H54 (cell line): Measurements from ENCODE around the gene TSR3.

Experiments
- DNase-seq: peaks from one replicate; pipeline ENCODE4 v3.0.0; 2011; ENCODE audit warnings: low spot score, mixed read lengths; ENCODE audit not compliant: insufficient read length
- FAIRE-seq: peaks from 3 replicates; lab custom pipeline; 2011; peaks lifted over from hg19 to GRCh38; lab: Jason Lieb, UNC
- POLR2A ChIP-seq: IDR thresholded peaks from 2 replicates; pipeline ENCODE4 v1.6.1; 2011; ENCODE audit warnings: low read depth, mild to moderate bottlenecking, low read length

Gene TSR3

GRCh38 chr16:1371054-1371978 is 19.6 kb upstream of the TSR3 start:
- no peak for TF ChIP-seq POLR2A
- FAIRE-seq (no peak), DNase-seq (no peak)

- no peak for TF ChIP-seq POLR2A
- DNase-seq, result no peak
- FAIRE-seq, result no peak
These were observed 16.0 kb upstream of the TSR3 start for GRCh38 chr16:1367486-1368174.

- DNase-seq, result no peak
These were observed 15.1 kb upstream of the TSR3 start for GRCh38 chr16:1366712-1367299.

GRCh38 chr16:1366060-1366711 is 14.5 kb upstream of the TSR3 start:
- FAIRE-seq, result no peak

More at GRCh38 chr16:1366712-1367299, 15.1 kb upstream of the TSR3 start:
- no peak for FAIRE-seq
- no peak for TF ChIP-seq POLR2A

GRCh38 chr16:1364510-1364909 is 12.8 kb upstream of the TSR3 start:
- DNase-seq (no peak), FAIRE-seq (no peak)
- TF ChIP-seq POLR2A, result no peak

More at GRCh38 chr16:1366060-1366711, 14.5 kb upstream of the TSR3 start:
- no peak for DNase-seq
- TF ChIP-seq POLR2A, result no peak

GRCh38 chr16:1363501-1364041 is 11.9 kb upstream of the TSR3 start:
- FAIRE-seq (no peak), DNase-seq (peak; percentile 71)
- no peak for TF ChIP-seq POLR2A

GRCh38 chr16:1362807-1363206 is 11.1 kb upstream of the TSR3 start:
- no peak for FAIRE-seq
- no peak for DNase-seq
- TF ChIP-seq POLR2A, result no peak

GRCh38 chr16:1361685-1362360 is 10.1 kb upstream of the TSR3 start:
- no peak for TF ChIP-seq POLR2A
- FAIRE-seq (no peak), DNase-seq (no peak)

- DNase-seq (no peak), FAIRE-seq (no peak)
- TF ChIP-seq POLR2A, result no peak
These were observed 6.4 kb upstream of the TSR3 start for GRCh38 chr16:1357906-1358566.

GRCh38 chr16:1356061-1356900 is 4.6 kb upstream of the TSR3 start:
- DNase-seq, result no peak
- no peak for FAIRE-seq
- no peak for TF ChIP-seq POLR2A

- no peak for FAIRE-seq
- no peak for DNase-seq
- TF ChIP-seq POLR2A, result no peak
These were observed 3.9 kb upstream of the TSR3 start for GRCh38 chr16:1355591-1355990.
